IPS-NIHi7 (cell line): ENCODE data around the gene MEI4.
A peak's percentile ranks its signal among the peaks of the same experiment; 100 is the strongest.
"Not testable (repeated sequence)": the region's sequence is repeated elsewhere in the genome, so short reads cannot be mapped to it uniquely, and the experiment has no call there.

ENCODE experiments used
- DNase-seq: peaks from one replicate; pipeline ENCODE4 v3.0.0; 2012; ENCODE audit warnings: mixed read lengths; ENCODE audit errors: extremely low spot score

Gene MEI4, protein sequence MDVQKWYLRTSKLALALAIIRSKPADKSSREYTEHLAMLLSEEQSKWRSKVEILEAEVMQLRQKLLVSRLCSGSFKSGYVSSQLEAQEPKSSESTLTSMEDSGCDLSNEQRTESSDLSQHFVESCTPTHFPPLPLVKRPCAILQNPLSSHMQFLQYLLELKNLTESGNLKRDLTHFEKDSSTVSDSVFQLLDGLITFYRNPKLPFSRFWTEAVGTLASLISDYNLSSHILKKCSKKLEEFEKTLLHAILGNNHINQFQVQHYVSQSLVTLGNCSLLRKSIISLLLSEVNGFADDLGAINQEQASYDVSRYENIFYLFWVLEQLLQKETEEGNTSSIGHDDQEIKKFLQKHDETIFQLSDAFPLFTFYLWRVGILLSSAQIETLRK

DNA sequence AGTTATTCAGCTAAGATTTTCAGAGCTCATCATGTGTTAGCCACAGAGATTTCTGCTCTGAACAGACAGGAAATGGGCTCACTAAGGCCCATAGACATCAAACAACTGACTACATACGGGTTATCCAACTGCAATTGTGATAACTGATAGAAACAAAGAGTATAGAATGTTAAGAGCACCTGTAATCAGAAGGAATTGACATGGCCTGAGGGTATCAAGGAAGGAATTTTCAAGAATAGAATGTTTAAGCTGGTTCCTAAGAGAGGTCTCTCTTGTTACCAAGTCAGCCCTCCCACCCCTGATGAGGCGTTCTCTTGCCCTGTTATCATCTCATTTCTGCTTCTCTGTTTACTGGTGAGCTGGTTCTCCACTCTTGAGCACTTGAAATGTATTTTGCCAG is at the start of gene MEI4:
TSS of gene MEI4 (plus strand) at position 301 of the 400 bp plus-strand sequence. CDS start 37,633 bp downstream, outside the sequence.
- no peak for DNase-seq

DNA sequence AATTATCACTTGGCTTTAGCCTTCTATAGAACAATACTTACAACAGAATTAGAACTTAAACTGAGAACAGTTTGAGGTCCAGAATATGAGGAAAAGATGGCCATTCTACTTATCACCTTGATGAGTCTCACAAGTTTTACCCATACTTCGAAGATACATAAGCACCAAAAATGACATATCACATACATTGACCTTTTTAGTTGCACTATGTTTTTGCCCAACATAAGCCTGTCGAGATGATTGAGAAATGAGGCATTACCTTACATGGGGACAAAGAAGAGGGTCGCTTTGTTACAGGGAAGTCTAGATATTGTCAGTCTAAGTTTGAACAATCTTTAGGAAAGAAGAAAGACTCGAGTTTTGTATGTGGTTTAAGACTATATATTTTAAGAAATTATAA is 48.4 kb upstream of the MEI4 start:
- DNase-seq: no peak

DNA sequence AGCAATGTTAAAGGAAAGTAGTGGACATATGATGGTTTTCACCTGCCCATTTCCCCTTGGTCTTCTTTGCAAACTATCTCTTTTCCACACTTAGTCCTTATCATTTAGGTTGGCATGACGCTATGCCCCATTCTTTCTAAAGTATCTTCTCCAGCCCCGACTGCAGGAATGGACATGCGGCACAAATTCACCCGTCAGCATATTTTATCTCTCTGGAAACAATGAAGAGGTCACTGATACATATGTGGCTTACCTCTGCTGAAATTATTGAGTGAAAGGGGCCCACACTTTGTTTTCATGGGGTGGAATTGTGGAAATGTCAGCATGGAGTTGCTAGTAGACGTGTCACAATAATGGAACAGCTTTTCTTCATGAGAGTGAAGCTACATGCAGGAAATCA is 45.8 kb upstream of the MEI4 start:
- DNase-seq: no peak

DNA sequence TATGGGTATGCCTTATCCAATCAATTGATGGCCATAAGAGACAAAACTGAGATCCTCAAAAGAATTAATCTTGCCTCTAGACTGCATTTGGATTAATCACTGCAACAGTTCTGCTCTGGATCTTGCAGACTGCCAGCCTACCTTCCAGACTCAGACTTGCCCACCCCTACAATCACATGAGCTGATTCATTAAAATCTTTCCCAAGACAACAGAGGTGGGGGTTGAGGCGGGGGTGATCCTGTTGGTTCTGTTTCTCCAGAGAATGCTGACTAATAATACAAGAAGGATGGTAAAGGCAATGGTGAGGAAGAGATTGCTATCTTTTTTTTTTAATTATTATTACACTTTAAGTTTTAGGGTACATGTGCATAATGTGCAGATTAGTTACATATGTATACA is 43.7 kb upstream of the MEI4 start:
- no peak for DNase-seq

DNA sequence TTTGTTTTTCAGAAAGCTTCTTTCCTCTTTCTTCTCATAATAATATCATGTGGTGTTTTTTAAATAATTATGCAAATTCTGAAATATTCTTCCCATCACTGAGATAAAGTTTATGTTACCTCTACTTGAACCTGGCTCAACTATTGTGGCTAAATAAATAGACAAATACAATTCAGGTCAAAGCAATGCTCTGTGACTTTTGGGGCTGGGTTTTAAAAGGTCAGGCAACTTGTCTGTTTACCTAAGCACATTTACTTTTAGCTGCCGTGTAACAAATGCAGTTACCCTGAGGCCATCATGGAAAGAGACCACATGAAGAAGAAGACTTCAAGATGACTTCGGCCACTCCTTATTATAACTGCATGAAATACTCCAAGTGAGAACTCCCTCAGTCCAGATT is 33.7 kb upstream of the MEI4 start:
- no peak for DNase-seq

DNA sequence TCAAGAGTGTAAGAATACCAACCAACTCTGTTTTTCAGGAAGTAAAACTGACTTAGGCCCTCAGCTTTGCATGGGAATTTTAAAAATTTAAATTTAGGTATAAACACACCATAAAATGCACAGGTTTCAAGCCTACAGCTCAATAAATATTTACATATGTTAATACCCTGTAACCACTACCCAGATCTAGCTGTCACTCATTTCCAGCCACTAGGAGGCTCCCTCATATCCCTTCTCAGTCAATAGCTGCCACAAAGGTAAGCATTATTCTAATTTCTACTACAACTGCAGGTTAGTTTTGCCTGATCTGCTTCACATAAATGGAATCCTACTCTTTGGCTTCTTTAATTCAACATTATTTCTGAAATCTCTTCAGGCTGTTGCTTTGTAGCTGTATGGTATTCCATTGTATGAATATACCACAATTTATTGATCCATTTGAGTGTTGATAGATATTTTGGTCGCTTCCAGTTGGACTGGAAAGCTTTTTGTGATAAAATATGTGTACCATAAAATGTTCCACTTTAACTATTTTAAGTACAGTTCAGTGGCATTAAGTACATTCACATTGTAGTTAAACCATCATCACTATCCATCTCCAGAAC is 32.5 kb upstream of the MEI4 start:
- peak; percentile 45 for DNase-seq

DNA sequence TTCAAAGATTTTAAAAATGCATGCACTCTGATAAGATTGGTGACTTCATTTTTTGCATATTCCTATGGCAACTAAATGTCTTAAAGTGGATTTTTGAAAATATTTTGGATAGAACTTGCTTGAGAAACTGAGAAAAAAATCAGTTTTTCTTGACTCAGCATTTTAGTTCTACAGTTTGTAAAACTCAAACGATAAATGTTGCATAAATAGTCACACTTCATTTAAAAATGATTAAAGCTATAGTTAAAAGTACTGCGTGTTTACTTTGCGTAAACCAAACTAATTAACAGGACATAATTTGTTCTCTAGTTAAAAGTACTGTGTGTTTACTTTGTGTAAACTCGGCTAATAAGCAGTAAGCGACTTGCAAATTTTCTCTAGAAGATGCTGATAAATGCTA is 28.3 kb upstream of the MEI4 start:
- no peak for DNase-seq

DNA sequence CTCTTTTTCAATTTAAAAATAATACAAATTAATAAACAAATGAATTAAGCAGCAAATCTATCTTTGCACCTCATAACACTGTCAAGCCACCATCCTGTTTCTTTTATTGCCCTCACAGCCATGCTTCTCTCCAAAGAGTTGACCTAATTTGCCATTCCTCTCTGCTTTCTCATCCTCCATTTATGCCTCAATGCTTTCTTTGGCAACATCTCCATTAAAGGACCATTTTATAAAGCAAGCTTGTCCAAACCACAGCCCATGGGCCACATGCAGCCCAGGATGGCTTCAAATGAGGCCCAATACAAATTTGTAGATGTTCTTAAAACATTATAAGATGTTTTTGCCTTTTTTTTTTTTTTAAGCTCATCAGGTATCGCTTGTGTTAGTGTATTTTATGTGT is 26.4 kb upstream of the MEI4 start:
- no peak for DNase-seq

DNA sequence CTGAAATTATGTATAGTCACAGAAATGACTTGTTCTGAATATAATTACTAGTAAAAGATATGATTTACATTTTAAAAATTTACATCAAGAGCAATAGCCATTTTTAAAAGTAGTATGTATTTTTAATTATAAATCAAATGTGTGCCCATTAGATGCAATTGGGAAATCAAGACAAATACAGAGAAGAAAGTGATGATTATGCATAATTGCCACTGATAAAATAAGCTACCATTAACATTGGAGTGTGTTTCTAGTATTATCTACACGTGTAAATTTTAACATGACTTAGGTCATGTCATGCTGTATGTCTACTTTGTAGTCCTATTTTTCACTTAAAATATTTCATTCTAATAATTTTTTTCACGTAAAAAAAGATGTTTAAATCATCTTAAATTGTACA is 22.8 kb upstream of the MEI4 start:
- no peak for DNase-seq

DNA sequence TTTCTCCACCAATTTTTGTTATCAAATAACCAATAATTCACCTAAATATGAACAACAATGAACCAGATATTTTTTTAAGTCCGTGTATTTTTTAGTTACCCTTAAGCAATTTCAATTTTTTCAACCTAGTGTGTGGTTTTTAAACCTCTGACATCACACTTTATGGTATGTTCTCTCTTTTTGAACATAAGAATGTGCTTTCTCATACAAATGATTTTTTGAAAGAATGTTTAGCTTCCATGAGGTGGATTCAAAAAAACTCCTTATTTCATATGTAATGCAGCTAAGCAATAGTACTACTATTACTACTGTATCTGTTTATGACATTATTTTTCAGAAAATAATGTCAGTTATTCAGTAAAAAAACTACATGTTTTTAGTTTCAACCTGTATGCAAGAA is 19.4 kb upstream of the MEI4 start:
- no peak for DNase-seq

DNA sequence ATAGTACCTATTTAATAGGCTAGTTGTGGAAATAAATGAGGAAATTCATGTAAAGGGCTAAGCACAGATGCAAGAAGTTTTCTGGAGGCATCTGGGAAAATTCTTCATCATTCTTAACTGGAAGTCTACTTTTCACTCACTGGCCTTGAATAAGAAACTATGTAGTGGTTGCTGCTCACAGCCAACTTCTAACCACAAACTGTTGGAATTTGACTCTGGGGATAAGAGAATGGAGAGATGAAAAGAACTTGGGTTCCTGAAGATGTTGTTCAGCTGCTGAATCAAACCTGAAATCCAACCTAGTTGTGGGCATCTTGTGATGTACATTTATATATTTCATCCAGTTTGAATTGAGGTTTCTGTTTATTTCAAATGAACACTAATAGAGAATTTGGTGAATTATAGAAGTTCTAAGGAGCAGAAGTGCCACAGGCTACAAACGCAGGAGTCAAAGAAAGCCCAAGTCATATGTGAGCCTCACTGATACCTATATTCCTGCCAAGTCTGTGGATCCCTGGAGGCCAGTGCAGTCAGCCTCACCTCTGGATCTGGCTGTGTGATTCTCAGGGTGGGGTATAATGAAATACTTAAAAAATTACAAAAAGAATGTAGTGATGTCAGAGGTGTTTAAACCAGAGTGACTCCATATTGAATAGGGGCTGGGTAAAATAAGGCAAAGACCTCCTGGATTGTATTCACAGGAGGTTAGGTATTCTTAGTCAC is 18.7 kb upstream of the MEI4 start:
- no peak for DNase-seq

DNA sequence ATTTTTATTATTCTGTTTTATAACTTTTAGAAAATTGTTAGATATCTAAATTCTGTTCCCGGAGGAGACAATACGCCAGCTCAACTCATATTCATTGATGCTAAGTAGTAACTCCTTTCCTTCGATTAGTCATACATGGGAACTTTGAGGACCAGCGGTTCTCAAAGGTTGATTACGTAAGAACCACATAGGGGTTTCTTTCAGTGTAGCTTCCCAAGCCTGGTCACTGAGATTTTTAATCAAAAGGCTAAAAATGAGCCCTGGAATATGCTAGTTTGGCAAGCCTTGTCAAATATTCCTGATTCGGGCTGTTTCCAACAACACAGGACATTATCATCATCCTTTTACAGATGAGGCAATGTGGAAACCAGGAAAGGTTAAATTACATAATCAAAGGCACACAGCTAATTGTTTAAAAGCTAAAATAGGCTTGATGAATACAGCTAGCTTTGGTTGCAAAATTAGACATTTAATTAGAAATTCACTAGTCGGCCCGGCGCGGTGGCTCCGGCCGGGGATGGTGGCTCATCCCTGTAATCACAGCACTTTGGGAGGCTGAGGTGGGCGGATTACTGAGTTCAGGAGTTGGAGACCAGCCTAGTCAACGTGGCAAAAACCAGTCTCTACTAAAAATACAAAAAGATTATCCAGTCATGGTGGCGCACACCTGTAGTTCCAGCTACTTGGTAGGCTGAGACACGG is 14.6 kb upstream of the MEI4 start:
- DNase-seq: no peak

DNA sequence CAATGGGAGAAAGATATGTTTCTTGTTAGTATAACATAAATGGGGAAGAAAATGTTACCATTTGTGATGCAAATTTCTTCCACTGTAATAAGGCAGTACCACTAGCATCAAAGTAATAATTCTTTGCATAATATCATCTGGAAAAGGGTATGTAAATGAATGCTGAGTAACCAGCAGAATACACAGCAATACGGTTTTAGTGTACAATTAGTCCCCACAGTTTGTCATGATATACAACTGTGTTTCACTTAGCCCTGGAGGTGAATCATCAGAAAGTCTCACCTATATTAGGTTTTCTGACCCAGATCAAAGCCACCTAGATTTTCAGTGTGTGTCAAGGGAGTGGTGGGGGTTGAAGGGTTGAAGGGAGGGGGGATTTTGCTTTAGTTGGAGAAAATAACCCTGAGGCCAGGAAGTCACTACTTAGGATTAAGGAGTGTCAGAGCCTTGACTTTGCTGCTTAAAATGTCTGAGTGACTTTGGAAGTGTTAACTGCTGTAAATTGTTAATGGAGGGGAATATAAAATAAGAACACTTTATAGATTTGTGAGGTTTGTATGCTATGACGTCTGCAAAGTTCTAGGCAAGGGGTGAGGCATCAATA is 8.6 kb upstream of the MEI4 start:
- no peak for DNase-seq

DNA sequence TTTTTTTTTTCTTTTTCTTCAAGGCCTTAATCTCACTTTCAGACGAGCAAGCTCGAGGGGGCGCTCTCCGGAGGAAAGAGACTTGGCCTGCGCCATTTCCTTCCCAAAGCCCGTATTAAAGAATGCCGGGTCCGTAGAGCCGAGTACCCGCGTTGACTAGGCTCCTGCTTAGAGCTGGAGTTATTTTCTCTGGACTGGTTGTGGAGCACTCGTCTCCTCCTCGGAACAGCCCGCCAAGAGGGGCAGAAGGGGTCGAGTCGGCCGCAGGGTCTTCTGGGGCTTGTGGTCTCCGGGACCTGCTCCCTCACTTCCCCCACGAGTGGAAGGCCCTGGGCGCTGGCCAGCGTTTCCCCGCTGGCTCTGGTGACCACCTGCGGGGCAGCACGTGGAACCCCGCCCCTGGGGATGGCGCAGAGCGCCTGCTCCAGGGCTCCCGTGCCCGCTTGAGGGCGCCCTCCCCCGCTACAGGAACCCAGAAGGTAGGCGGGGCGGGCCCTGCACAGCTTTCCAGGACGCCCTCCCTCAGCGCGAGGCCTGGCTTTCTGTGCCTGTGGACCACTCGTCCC is 2.7 kb upstream of the MEI4 start:
- DNase-seq: peak; percentile 89

DNA sequence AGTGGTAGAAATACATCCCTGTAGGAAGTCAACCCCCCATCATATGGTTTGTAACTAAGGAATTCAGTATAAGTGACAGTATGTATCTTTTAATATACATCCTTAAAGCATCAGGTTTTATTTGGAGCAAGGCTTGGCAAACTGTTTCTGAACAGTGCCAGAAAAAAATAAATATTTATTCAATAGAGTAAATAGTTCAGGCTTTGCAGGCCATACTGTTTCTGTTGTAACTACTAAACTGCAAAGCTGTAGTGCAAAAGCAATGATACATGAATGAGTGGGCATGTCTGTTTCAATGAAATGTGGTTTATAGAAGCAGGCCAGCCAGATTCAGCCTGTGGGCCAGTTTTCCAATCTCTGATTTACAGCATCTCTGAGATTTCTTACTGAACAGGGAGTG is 977 bp downstream of the MEI4 start:
- no peak for DNase-seq

DNA sequence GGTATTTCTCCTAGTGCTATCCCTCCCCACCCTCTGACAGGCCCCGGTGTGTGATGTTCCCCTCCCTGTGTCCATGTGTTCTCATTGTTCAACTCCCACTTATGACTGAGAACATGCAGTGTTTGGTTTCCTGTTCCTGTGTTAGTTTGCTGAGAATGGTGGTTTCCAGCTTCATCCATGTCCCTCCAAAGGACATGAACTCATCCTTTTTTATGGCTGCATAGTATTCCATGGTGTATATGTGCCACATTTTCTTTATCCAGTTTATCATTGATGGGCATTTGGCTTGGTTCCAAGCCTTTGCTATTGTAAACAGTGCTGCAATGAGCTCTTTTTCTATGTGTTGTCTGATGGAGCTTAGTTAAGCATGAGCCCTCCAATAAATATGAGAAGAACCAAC is 2.2 kb downstream of the MEI4 start:
- not testable (repeated sequence) for DNase-seq

DNA sequence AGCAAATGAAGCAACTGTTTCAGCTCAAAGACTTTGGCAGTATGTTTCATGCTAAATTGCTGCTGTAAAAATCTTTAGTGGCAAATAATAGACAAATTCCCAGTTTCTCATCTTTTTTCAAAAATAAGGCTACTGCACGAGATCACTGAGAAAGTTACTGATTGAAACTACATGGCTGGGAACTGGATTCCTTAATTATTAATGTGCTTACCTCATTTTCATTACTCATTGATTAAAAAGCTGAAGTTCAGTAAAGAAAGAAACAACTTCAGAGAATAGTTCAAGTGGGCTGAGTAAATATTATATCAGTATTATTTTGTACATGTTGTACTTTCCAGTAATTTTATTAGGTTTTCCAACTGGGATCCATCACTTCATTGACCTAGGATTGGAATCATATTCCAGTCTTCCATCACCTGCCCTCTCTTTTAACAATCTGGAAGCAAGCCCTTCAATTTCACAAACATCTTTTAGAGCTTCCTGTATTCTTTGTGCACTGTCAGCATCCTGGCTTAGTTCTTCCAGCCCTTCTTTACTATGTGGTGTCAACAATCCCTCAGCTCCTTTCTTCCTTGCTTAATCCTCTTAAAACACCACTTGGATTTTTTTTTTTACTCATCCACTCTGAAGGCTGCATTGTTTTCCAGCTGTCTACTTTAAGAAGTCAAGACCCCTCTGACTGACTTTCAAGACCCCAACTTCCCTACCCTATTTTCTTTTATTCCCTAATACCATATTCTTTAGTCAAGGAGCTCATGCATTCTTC is 4.3 kb downstream of the MEI4 start:
- DNase-seq: no peak

DNA sequence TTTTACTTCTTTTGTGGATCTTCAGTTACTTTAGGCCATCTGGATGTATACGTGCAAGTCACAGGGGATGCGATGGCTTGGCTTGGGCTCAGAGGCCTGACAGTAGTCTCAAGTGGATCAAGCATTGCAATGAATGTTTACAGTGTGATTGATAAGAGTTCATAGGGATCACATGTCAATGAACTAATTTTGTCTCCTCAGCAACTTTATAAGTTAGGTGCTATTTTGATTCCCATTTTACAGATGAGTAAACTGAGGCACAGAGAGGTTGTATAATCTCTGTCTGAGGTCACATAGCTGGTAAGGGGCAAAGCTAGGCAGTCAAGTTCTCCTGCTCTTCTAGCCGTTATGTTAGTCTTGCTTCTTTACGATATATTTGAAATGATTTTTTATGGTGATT is 13.5 kb downstream of the MEI4 start:
- DNase-seq: no peak

DNA sequence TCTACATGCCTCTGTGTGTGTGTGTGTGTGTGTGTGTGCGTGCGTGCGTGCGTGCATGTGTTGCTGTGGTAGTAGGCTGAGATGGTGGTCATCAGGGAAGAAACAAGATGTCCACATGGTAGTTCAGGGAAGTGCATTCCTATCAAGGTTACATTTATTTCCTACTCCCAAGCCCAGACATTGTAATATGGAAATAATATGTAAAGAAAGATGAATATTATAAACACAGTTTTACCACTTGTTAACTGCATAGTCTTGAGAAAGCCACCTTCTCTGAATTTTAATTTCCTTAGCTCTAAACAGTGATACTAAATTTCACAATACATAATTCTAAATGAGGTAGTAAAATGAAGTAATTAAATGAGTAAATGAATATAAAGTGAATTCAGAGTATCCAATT is 14.0 kb downstream of the MEI4 start:
- no peak for DNase-seq

DNA sequence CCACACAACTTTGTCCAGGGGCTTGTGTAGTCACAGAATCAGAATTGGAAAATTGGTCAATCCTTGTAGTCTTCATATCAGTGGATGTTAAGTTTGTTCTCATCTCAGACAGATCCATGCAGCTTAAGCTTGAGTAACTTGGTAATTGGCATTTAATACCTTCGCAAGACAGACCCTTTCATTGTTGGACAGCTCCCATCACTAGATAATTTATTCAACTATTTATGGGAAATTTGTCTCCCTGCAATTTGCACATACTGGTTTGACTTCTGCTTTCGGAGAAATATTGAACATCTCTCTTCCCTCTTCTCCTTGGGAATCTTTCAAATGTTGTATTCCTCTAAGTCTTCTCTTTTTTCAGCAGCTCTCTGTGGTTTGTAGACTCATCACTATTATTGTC is 17.1 kb downstream of the MEI4 start:
- no peak for DNase-seq

DNA sequence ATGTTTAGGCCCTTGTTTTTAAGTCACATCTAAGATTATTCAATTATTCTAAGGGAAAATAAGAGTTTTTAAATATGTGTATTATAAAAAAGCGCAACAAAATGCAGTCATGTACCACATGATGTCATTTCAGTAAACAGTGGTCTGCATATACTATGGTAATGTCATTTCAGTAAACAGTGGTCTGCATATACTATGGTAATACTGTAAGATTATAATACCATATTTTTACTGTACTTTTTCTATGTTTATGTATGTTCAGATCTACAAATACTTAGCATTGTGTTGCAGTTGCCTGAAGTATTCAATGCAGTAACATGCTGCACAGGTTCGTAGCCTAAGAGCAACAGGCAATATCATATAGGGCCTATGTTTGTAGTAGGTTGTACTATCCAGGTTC is 21.4 kb downstream of the MEI4 start:
- no peak for DNase-seq
